ENCODE results near the gene CHPF2. TPM values are rescaled to one million over a fixed set of nuclear protein-coding genes. Genes with fewer than 3 reads are reported as not detected.

CHPF2 gene
- total RNA-seq, 1 donor from 2014 or later, result 38.1 TPM

DNA sequence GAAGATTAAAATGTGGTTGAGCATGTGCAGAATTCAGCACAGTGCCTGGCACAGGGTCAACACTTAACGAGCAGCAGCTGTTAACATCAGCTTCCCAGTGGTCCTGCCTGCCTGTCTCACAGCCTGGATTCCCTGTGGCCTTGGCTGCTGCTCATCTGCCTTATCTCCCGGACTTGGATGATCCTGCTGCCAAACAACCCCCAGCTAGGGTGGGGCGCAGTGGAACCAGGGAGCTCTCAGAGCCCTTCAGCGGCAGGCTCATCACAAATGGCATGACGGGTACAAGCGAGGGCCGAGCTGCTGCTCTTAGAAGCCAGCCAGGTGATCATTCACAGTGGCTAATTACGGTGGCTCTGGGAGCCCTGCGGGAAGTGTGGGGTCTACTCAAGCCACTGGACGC, 29.2 kb downstream of the CHPF2 start:
- TF ChIP-seq, protein P1, sequence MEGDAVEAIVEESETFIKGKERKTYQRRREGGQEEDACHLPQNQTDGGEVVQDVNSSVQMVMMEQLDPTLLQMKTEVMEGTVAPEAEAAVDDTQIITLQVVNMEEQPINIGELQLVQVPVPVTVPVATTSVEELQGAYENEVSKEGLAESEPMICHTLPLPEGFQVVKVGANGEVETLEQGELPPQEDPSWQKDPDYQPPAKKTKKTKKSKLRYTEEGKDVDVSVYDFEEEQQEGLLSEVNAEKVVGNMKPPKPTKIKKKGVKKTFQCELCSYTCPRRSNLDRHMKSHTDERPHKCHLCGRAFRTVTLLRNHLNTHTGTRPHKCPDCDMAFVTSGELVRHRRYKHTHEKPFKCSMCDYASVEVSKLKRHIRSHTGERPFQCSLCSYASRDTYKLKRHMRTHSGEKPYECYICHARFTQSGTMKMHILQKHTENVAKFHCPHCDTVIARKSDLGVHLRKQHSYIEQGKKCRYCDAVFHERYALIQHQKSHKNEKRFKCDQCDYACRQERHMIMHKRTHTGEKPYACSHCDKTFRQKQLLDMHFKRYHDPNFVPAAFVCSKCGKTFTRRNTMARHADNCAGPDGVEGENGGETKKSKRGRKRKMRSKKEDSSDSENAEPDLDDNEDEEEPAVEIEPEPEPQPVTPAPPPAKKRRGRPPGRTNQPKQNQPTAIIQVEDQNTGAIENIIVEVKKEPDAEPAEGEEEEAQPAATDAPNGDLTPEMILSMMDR (IDR thresholded peaks at IDR 0.05; ENCODE audit: partially characterized antibody, unreplicated experiment), result no peak
- Mint-ChIP-seq H3K36me3 (ENCODE audit: unreplicated experiment) (peaks cover 4% of the 10 kb centered on the region), H3K4me1 (ENCODE audit: low read depth, unreplicated experiment) (no peaks in the 10 kb centered on the region), H3K4me3 (ENCODE audit: unreplicated experiment) (no peak overlapping the region), H3K27ac (ENCODE audit: unreplicated experiment) (no peak overlapping the region), H3K27me3 (ENCODE audit: unreplicated experiment) (peaks cover 20% of the 10 kb centered on the region), H3K9me3 (ENCODE audit: unreplicated experiment) (no peaks in the 10 kb centered on the region)
- DNase-seq, result no peak

DNA sequence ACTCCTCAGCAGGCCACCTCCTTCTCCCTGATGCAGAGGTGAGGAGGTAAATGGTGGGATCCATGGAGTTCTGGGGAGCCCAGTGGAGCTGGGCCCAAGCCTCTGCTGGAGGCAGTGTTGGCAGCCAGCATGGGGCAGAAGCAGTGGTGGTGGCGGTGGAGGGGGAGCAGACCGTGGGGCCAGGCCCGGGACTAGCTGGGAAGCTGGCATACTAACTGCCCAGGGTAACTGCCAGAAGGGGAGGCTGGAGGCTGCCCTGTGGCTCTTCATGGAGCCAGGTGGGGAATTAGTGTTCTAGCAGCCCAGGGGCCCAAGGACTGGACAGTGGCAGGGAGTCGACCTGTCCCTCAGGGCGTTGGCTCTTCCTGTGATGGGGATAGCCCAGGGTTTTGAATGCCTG, 32.3 kb downstream of the CHPF2 start:
- peaks cover 4% of the 10 kb centered on the region for H3K36me3 Mint-ChIP-seq (ENCODE audit: unreplicated experiment)
- no peak overlapping the region for H3K27ac Mint-ChIP-seq (ENCODE audit: unreplicated experiment)
- H3K27me3 Mint-ChIP-seq (ENCODE audit: unreplicated experiment), result peaks cover 4% of the 10 kb centered on the region
- no peak overlapping the region for H3K4me3 Mint-ChIP-seq (ENCODE audit: unreplicated experiment)
- no peaks in the 10 kb centered on the region for H3K4me1 Mint-ChIP-seq (ENCODE audit: low read depth, unreplicated experiment)
- DNase-seq, result no peak
- TF ChIP-seq, protein P1 (IDR thresholded peaks at IDR 0.05; ENCODE audit: partially characterized antibody, unreplicated experiment), result no peak
- H3K9me3 Mint-ChIP-seq (ENCODE audit: unreplicated experiment), result peaks cover 1% of the 10 kb centered on the region

DNA sequence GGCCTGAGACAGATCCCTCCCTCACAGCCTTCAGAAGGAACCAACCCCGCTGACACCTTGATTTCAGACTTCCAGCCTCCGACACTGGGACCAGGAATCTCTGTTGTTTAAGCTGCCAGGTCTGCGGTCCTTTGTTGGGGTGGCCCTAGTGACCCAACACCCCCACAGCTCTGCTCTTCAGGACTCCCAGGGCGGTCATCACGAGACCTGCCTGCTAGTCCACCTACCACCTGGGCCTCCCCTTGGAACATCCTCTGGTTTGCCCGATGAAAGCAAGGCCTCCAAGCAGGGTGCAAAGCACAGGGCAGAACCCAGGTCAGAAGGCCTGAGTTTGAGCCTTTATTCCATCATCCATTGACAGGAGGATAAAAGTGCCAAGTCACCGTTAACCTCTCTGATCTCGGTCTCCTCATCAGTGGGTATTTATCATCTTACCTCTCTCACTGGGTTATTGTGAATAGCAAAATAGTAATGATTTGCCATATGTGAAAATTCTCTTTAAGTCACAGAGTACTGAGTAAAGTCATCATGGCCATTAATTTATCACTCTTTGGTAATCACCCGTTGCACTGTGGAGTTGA, 33.2 kb downstream of the CHPF2 start:
- H3K36me3 Mint-ChIP-seq (ENCODE audit: unreplicated experiment), result peaks cover 4% of the 10 kb centered on the region
- H3K27ac Mint-ChIP-seq (ENCODE audit: unreplicated experiment), result no peak overlapping the region
- peaks cover 4% of the 10 kb centered on the region for H3K27me3 Mint-ChIP-seq (ENCODE audit: unreplicated experiment)
- DNase-seq, result no peak
- no peaks in the 10 kb centered on the region for H3K4me1 Mint-ChIP-seq (ENCODE audit: low read depth, unreplicated experiment)
- no peak overlapping the region for H3K4me3 Mint-ChIP-seq (ENCODE audit: unreplicated experiment)
- TF ChIP-seq, protein P1 (IDR thresholded peaks at IDR 0.05; ENCODE audit: partially characterized antibody, unreplicated experiment), result no peak
- peaks cover 1% of the 10 kb centered on the region for H3K9me3 Mint-ChIP-seq (ENCODE audit: unreplicated experiment)

DNA sequence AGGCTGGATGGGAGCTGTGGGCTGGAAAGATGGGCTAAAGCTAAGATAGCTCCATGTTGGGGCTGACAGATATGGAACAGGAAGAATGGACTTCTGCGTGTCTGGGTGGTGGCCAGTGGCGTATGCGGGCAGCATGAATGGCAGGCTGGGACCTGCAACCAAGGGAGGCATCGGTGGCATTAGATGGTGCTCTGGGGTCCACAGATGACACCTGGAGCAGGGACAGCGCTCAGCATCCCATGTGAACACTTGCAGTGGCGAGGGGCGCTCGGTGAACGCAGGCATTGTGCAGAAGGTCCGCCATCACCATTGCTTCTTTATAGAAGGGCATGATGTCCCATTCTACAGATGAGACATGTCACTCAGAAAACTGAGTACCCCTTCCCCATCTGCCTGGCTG, 37.2 kb downstream of the CHPF2 start:
- TF ChIP-seq, protein P1 (IDR thresholded peaks at IDR 0.05; ENCODE audit: partially characterized antibody, unreplicated experiment), result no peak
- Mint-ChIP-seq H3K9me3 (ENCODE audit: unreplicated experiment) (peaks cover 4% of the 10 kb centered on the region), H3K27ac (ENCODE audit: unreplicated experiment) (no peak overlapping the region), H3K4me1 (ENCODE audit: low read depth, unreplicated experiment) (no peaks in the 10 kb centered on the region), H3K4me3 (ENCODE audit: unreplicated experiment) (no peak overlapping the region), H3K36me3 (ENCODE audit: unreplicated experiment) (no peaks in the 10 kb centered on the region), H3K27me3 (ENCODE audit: unreplicated experiment) (peaks cover 1% of the 10 kb centered on the region)
- DNase-seq, result no peak

DNA sequence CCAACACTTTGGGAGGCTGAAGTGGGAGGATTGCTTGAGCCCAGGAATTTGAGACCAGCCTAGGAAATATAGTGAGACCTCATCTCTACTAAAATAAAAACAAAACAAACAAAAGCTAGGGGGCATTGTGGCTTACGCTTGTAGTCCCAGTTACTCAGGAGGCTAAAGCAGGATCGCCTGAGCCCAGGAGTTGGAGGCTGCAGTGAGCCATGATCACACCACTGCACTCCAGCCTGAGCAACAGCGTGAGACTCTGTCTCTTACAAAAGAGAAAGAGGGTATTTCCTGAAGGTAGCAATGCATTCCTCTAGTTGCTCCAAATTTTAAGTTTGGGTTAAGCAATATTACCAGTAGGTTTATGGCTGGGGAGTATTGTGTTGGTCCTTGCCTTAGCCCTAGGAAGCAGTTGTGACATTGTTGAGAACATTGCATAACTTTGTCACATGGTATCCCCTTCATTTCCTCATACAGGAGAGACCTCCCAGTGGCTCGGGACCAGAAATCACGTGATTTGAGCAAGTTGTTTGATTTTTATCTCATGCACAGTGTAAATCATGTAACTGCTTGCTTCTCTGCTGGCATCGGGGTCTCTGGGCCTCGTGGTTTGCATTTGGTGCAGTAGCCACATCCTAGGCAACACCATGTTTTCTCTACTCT, 39.5 kb downstream of the CHPF2 start:
- H3K9me3 Mint-ChIP-seq (ENCODE audit: unreplicated experiment), result peaks cover 7% of the 10 kb centered on the region
- no peak overlapping the region for H3K4me3 Mint-ChIP-seq (ENCODE audit: unreplicated experiment)
- DNase-seq, result no peak
- H3K27me3 Mint-ChIP-seq (ENCODE audit: unreplicated experiment), result peaks cover 5% of the 10 kb centered on the region
- no peak overlapping the region for H3K27ac Mint-ChIP-seq (ENCODE audit: unreplicated experiment)
- TF ChIP-seq, protein P1 (IDR thresholded peaks at IDR 0.05; ENCODE audit: partially characterized antibody, unreplicated experiment), result no peak
- H3K36me3 Mint-ChIP-seq (ENCODE audit: unreplicated experiment), result no peaks in the 10 kb centered on the region
- H3K4me1 Mint-ChIP-seq (ENCODE audit: low read depth, unreplicated experiment), result no peaks in the 10 kb centered on the region

Data from glutamatergic neuron (in vitro differentiated cells).